Left kidney (tissue), 2 donors: Measurements from ENCODE around the gene CA11. TPM values are rescaled to one million over a fixed set of nuclear protein-coding genes. Genes with fewer than 3 reads are reported as not detected.
"Not testable (repeated sequence)": the region's sequence is repeated elsewhere in the genome, so short reads cannot be mapped to it uniquely, and the experiment has no call there.

Experiments
- DNase-seq: peaks from one replicate; pipeline ENCODE4 v3.0.0-alpha.2; 2013
- polyA plus RNA-seq: library from polyadenylated mRNA; unstranded; fragments of 120-200 nt; gene quantifications from one replicate; pipeline ENCODE4 v1.2.1, GENCODE V29; 2013; ENCODE audit not compliant: insufficient read length

CA11 gene
- polyA plus RNA-seq, 1 donor, result 21.1 TPM

DNA sequence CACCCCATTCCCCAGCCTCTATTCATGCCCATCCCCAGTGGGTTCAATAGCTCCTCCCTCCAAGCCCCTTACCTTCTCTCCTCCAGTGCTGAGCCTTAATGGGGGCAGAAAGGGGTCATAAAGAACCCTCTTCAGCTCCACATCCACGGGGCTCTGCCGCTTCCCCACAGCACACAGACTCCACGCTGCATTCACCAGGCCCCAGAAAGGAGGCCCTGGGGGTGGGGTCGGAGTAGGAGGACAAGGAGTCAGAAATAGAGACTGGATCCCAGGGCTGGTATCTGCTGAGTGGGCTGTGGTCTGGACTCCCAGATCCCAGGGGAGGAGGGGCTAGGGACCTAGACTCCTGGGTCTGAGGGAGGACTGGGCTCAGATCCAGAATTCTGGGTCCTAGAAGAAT, 1.6 kb downstream of the CA11 start:
- DNase-seq, result no peak

- DNase-seq, result no peak
These were observed 3.1 kb downstream of the CA11 start for GRCh38 chr19:48642862-48643261.

- no peak for DNase-seq
These were observed 4.1 kb downstream of the CA11 start for GRCh38 chr19:48641850-48642249.

DNA sequence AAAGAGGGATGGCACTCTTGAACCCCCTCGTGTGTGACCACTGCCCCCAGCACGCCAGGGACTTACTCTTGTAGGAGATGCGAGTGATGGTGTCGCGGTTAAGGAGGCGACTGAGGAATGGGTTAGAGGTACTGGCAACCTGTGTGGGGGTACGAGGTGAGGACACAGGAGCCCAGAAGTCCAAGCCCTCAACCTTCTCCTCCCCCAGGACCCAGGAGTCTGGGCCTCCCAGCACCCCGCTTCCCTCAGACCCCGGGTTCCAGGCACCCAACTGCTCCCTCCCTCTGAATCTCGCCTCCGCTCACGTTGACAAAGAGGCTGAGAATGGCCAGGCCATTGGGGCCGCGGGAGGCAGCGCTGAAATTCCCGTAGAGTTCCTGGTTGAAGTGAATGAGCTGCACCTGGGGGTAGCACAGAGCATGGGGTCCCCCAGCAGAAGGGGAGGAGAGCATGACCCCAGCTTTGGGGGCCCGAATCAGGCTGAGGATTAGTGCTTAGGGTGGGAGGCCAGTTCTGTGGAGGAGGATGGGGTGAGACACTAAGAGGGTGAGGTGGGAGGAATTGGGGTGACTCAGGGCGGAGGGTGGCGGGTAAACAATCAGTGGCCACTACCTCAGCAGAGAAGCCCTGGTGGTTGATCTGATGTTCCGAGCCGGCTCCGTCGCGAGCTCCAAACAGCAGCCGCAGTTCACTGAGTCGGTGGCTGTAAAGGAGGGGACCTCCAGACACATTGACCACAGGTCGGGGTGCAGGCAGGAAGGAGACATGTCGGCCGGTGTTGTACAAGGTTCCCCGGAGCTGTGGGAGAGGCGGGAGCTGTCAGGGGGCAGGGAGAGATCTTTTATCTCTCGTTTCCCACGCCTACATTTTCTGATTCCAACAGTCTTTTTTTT, 6.3 kb downstream of the CA11 start:
- DNase-seq, result no peak

- DNase-seq, result no peak
These were observed 7.1 kb downstream of the CA11 start for GRCh38 chr19:48638831-48639381.

DNA sequence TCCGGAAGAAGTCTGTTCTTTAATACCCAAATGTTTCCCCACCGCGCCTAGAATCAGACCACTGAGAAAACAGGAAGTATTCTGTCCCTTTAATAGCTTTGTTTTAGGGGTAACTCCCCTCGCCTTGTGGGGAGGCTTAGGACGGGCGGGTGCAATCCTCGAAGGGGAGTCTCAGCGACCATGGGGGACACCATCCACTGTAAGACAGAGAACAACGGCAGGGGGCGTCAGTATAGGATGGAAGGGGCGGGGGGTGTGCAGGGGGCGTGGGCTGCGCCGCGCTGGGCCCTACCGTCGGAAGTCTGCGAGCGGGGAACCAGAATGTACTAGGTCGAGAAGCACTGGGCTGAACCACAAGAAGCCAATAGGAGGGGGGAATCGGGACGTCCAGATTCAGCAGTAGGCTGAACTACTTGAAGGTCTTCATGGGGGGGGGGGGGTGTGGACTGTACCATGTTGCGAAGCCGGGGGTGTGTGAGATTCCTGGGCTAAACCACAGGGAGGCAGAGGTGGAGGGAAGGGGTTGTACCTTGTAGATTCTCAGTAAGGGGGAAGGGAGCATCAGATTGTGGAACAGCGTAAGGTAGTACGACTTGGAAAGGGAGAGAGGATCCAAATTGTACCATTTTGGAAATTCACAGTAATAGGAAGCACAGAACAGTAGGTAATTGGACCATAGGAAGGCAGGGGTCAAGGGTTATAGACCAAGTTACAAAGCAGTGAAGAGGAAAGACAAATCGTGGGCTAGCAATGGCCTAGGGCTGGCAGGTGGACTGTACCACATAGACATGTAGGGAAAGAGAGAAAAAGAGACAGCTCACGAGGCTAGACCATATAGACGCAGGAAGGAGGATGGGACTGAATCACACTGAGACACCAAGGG, 7.8 kb downstream of the CA11 start:
- peak; percentile 92 for DNase-seq

- peak; percentile 98 for DNase-seq
These were observed 8.5 kb downstream of the CA11 start for GRCh38 chr19:48637449-48637947.

GRCh38 chr19:48636859-48637448, 9.0 kb downstream of the CA11 start, which contains the start of gene DBP:
Gene DBP, minus strand, starts transcription at chr19:48637379. Its CDS starts 385 bp downstream, at chr19:48636994.
- DNase-seq, result no peak

DNA sequence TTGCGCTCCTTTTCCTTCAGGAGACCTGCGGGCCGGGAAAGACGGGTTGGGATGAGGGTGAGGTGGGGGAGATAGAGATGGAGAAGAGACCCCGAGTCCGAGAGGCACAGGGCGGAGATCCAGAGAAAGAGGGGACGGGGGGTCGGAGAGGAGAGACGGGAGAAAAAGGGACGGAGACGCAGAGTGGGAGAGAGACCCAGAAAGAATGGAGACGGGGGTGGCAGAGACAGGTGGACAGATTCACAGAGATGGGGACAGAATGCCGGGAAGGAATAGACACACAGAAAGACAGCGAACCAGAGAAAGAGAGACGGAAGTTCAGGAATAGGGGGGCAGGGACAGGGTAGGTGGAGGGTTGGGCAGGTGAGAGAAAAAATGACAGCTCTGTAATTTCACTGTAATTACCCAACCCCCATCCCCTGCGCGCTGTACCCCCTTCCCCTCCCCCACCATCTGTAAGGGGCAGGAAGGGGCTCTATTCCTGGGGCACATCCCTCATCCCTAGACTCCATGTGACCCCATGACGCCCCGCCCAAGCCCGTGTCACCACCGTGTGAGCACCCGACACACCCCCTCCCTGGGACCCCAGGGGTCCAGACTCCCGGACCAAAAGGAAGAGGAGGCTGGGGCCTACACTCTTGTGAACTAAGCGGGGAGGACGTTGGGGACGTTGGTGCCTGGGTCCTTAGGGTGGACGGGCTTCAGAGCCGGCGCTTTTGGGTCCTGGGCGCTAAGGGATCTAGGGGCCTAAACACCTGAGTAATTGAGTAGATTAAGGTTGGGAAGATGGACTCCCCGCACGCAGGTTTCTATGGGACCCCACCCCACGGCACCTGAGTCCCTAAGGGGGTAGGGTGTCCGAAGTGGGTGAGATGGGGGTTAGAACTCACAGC, 9.8 kb downstream of the CA11 start:
- no peak for DNase-seq

DNA sequence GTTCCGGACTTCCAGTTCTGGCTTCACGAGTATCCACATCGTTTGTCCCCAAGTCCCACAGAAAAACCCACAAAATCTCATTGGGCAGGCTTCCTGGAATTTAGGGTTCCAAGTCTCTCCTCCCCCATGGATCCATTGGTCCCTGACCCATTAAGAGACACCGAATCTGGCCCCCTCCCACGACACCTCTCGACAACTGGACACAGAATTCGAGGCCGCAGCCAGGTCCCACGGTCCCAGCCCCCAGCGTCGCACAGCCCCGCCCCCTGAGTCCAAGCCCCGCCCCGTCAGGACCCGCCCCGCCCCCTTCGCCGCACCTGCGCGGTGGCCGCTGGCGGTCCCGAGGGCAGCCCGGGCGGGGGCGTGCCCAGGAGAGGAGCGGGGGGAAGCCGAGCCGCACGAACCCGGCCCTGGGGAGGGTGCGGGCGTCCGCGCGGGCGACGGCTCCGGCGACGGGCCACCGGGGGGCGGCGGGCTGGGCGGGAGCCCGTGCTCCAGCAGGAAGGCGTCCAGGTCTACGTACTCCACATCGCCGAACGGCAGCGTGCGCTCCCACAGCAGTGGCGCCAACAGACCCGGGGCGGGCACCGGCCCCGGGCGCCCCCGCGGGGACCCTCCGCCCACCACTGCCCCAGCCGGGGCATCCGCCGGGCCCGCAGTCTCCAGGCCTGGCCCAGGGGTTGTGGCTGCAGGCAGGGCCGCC, 10.6 kb downstream of the CA11 start:
- no peak for DNase-seq

GRCh38 chr19:48634424-48635262, 11.3 kb downstream of the CA11 start:
- peak; percentile 97 for DNase-seq

DNA sequence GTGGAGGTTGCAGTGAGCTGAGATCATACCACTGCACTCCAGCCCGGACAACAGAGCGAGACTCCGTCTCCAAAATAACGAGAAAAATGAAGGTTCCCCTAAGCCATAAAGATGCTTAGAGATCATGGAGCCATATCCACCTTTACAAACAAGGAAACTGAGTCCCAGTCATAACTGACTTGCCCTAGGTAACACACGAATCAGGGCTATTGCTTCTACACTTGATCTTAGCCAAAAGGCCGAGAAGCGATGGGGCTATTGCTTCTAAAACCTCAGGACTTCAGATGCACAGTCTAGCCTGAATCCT, 12.0 kb downstream of the CA11 start:
- DNase-seq, result no peak

DNA sequence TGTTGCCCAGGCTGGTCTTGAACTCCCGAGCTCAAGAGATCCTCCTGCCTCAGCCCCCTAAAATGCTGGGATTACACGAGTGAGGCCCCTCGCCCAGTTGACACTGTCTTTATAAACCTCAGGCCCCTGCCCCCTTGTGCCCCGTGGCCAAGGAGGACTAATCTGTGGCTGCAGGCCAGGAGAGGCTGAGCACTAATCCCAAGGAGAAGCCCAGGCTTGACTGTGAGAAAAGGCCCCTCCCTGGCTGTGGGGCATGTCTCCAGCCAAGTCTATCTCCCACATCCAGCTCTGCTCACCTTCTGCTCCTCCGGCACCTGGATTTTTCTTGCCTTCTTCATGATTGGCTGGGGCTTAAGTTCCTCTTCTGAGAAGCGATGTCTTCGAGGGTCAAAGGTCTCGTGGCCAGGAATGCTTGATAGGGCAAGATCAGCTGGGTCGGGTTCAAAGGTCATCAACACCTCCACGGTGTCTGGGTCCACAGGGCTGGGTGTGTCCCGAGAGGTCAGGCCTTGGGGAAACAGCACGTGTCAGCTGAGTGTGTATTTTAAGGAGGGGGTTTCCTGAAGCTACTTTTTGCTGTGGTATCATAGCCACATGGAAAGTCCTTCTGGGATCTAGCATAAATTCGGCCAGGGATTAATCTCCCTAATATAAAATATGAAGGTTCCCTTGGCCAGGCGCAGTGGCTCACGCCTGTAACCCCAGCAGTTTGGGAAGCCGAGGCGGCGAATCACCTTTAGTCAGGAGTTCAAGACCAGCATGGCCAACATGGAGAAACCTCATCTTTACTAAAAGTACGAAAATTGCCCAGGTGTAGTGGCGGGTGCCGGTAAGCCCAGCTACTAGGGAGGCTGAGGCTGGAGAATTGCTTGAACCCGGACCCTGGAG, 12.6 kb downstream of the CA11 start:
- no peak for DNase-seq

DNA sequence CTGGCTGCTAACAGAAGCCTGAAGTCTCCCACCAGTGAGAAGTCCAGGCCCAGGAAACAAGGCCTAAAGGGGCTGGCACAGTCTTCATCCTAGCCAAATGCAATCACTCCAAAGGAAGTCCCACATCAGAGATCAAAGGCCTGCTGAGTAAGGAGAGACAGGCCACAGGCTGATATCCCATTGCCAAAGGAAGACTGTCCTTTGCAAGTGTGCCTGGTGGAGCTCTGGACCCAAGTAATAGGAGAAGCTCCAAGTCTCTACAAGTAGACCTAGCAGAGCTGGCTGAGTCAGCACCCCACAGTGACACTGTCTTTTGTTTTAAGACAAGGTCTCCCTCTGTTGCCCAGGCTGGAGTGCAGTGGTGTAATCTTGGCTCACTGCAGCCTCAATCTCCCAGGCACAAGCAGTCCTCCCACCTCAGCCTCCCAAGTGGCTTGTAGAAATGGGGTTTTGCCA, 13.3 kb downstream of the CA11 start:
- DNase-seq, result no peak

GRCh38 chr19:48632286-48632685, 13.7 kb downstream of the CA11 start:
- not testable (repeated sequence) for DNase-seq

GRCh38 chr19:48631225-48631624, 14.8 kb downstream of the CA11 start:
- no peak for DNase-seq

DNA sequence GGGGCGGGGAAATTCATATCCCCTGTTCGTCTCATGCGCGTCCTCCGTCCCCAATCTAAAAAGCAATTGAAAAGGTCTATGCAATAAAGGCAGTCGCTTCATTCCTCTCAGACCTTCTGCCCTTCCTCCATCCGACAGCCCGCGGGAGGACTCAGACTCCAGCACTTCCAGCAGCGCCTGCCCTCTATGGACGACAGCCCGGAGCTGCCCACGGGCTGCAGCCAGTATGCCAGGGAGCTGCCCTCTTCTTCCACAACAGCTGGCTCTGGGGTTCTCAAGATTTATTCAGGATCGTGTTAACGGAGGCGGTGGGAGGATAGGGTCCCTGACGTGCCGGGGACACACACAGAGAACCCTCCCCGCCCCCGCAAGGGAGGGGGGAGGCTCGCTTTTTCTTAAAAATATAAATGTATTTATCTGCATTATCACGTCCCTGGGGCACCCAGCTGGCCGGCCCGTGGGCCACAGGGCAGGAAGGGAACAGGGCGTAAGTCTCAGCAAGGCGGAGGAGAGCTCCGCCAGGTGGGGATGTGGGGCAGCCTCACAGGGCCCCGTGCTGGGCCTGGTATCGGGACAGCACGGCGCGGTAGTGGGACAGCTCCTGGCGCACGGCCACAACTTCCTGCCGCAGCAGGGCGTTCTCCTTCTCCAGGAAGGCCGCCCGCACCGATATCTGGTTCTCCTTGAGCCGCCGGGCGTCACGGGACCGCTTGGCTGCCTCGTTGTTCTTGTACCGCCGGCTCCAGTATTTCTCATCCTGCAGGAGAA, 15.5 kb downstream of the CA11 start:
- no peak for DNase-seq
